ENCODE results near the gene NUDT8.

GRCh38 chr11:67599149-67599548, 30.6 kb downstream of the NUDT8 start:
- TF ChIP-seq CTCF (conservative IDR thresholded peaks at IDR 0.05) (no peak), ZFX (IDR thresholded peaks at IDR 0.05) (no peak)

Data from C4-2B (cell line).